Measurements from ENCODE around the gene TMTC4.

Gene TMTC4

DNA sequence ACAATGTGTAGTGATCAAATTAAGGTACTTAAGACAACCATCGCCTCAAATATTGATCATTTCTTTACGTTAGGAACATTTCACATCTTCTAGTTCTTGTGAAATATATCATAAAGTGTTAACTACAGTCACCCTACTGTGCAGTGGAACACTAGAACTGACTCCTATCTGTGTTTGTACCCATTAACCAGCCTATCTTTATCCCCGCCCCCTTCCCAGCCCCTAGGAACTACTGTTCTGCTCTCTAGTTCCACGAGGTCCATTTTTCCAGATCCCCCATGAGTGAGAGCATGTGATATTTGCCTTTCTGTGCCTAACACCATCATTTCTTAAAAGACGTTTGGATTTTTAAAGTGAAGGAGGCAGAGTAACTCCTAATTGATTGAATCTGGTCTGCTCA is 61.6 kb downstream of the TMTC4 start:
- no peaks in the 10 kb centered on the region for H3K27me3 ChIP-seq (ENCODE audit: control insufficient read depth, insufficient read depth, low read length)
- H3K36me3 ChIP-seq (ENCODE audit: control insufficient read depth, insufficient read depth, low read length), result no peaks in the 10 kb centered on the region
- H3K9ac ChIP-seq (ENCODE audit: low read length), result no peak overlapping the region

DNA sequence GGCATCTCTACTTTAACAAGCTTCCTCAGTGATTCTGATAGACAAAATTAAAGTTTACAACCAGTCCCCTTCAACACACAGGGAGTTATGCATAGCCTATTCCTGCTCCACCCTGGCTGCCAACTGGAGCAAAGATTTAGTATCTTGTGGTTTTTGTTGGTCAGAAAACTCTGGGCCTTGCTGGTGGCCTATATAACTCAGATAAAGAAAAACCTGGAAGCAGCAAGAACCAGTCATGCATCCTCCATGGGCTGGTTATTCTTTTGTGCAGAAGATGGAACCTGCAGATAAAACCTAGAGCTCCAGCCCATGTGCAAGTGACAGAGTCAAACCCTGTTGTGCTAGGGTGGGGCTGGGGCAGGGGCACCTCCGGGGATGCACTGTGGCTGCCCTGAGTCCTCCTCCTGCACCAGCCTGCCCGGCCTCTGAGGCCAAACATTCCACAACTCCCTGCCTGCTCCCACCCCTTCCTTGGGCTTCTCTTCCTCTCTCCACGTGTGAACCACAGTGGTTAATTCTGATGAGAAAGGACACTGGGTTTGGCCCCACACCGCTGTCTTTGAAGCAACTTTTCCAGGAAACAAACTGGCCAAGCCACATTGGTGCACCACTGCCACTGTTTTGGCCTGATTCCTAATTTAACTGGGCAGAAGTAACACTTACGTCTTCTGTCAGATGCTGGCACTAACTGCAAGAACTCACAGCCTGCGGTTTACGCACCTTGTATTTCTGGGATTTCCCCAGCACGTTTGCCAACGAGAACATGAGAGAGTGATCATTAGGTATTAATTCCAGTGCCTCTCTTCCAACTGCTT is 62.7 kb downstream of the TMTC4 start:
- Histone ChIP-seq H3K4me1 (ENCODE audit: control insufficient read depth, insufficient read depth, low read length) (peaks cover 8% of the 10 kb centered on the region), H3K36me3 (ENCODE audit: control insufficient read depth, insufficient read depth, low read length) (no peaks in the 10 kb centered on the region), H3K9me3 (ENCODE audit: control insufficient read depth, low read length) (no peaks in the 10 kb centered on the region), H3K27me3 (ENCODE audit: control insufficient read depth, insufficient read depth, low read length) (no peaks in the 10 kb centered on the region), H3K9ac (ENCODE audit: low read length) (no peak overlapping the region), H3K4me3 (ENCODE audit: low read length) (no peak overlapping the region)

More for the DNA sequence above, 61.6 kb downstream of the TMTC4 start:
- no peak overlapping the region for H3K4me3 ChIP-seq (ENCODE audit: low read length)
- H3K4me1 ChIP-seq (ENCODE audit: control insufficient read depth, insufficient read depth, low read length), result peaks cover 8% of the 10 kb centered on the region
- H3K9me3 ChIP-seq (ENCODE audit: control insufficient read depth, low read length), result no peaks in the 10 kb centered on the region

DNA sequence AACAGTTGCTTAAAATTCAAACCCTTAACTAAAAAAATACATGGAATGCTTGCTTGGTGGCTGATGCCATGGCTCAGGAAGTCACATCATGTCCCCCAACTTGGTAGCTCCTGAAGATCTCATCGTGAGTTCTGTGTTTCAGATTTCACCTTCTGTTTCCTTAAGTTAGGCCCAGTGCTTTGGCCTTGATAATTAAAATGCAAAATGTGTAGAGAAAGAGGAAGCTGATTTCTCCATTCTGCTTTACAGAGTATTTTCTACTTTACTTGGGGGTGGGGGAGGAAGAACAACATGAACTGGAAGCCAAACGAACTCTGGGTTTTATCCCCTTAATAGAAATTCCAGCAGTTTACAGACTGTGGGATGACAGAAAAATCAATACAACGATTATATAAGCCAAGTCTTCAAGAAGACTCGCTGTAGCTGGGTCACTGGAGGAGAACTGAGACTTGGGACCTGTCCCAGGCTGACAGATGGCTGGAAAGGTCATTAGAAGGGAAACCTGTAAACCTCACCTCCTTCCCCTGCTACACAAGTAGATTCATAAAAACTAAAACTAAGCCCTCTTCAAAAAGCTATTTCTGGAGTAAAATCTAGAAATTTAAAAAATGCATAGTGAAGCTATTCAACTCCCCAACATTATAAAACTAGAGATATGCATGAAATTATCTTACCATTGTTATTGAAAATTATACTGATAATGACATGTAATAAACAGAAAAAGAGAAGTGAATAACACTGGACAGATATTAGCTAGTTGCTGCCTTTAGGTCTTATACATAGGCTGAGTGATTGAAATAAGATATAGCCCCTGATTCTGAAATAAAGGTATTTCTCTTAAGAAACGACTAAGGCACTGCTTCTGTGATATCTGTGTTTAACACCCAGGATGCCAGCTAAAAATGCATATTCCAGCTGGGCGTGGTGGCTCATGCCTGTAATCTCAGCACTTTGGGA is 63.9 kb downstream of the TMTC4 start:
- Histone ChIP-seq H3K4me3 (ENCODE audit: low read length) (no peak overlapping the region), H3K4me1 (ENCODE audit: control insufficient read depth, insufficient read depth, low read length) (peaks cover 8% of the 10 kb centered on the region), H3K36me3 (ENCODE audit: control insufficient read depth, insufficient read depth, low read length) (no peaks in the 10 kb centered on the region), H3K9me3 (ENCODE audit: control insufficient read depth, low read length) (no peaks in the 10 kb centered on the region), H3K27me3 (ENCODE audit: control insufficient read depth, insufficient read depth, low read length) (no peaks in the 10 kb centered on the region), H3K9ac (ENCODE audit: low read length) (no peak overlapping the region)

DNA sequence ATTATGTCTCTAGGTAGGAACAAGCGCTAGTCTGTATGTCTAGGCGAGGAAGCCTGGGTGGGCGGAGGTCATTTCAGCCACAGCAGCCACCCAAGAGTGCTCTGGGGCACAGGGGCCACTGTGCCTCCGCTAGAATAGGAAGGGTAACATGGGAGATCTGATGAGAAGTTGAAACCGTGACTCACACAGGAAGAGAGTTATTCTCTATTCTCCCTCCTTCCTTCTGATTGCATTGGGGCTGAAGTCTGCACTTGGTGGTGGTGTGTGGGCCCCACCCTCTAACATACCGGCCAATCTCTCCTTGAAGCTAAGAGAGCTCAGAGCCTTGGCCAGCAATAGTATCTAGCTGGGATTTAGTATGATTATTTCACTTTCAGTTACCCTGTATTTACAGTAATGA is 65.7 kb downstream of the TMTC4 start:
- Histone ChIP-seq H3K4me3 (ENCODE audit: low read length) (no peak overlapping the region), H3K36me3 (ENCODE audit: control insufficient read depth, insufficient read depth, low read length) (no peaks in the 10 kb centered on the region), H3K27me3 (ENCODE audit: control insufficient read depth, insufficient read depth, low read length) (no peaks in the 10 kb centered on the region), H3K4me1 (ENCODE audit: control insufficient read depth, insufficient read depth, low read length) (peaks cover 8% of the 10 kb centered on the region), H3K9me3 (ENCODE audit: control insufficient read depth, low read length) (no peaks in the 10 kb centered on the region), H3K9ac (ENCODE audit: low read length) (no peak overlapping the region)

DNA sequence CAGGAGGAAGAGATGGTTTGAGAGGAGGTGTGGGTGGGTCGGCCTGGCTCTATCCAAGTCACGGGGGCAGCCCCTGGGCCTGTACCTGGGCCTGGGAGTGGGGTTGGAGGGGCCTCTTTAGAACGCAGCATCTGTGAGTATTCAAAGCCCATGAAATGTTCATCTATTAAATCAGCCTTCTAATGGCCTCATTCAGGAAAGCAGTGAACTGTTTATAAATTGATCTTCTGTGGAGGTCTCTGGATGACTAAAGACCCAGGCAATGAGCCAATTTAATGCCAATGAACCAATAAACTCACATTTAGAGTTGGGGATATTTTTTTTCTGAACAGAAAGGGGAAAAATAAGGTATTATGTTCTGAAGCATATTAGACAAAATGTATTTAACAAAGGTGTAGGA is 66.1 kb downstream of the TMTC4 start:
- Histone ChIP-seq H3K4me1 (ENCODE audit: control insufficient read depth, insufficient read depth, low read length) (peaks cover 8% of the 10 kb centered on the region), H3K9ac (ENCODE audit: low read length) (no peak overlapping the region), H3K27me3 (ENCODE audit: control insufficient read depth, insufficient read depth, low read length) (no peaks in the 10 kb centered on the region), H3K36me3 (ENCODE audit: control insufficient read depth, insufficient read depth, low read length) (no peaks in the 10 kb centered on the region), H3K9me3 (ENCODE audit: control insufficient read depth, low read length) (no peaks in the 10 kb centered on the region), H3K4me3 (ENCODE audit: low read length) (no peak overlapping the region)

DNA sequence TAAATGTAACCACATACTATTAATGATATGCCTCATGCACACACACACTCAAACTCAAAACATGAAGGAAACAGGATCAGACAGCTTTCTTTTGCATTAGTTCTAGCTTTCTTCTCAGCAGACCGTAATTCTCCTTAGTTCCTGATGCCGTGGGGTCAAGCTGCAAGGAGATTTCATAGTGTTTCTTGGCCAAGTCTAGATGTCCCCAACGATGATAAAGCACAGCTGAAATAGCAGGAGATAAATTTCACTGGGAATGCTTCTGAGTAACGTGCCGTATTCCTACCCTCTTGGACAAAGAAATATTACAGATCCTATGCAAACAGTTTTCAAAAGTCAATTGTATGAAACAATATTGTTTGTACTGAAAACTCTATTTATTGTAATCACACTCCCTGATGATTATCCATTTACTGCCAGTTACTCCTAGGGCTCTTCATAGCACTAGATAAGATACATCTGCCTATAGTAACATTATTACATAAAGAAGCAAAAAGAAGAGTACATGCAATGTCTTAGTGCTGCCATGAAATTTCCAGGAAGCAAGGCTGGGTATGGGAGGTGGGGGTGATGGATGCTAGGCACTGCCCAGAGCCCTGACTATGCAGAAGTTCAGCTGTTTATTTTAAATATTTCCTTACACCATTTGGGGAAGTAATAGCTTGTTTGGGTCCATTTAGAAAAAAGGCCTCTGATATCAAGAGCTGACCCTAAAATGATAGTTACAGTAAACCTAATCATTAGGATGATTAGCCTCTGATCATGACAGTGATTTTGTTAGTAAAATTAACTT is 69.5 kb downstream of the TMTC4 start:
- Histone ChIP-seq H3K9me3 (ENCODE audit: control insufficient read depth, low read length) (no peaks in the 10 kb centered on the region), H3K4me3 (ENCODE audit: low read length) (no peak overlapping the region), H3K27me3 (ENCODE audit: control insufficient read depth, insufficient read depth, low read length) (no peaks in the 10 kb centered on the region), H3K4me1 (ENCODE audit: control insufficient read depth, insufficient read depth, low read length) (peaks cover 8% of the 10 kb centered on the region), H3K36me3 (ENCODE audit: control insufficient read depth, insufficient read depth, low read length) (no peaks in the 10 kb centered on the region), H3K9ac (ENCODE audit: low read length) (no peak overlapping the region)

DNA sequence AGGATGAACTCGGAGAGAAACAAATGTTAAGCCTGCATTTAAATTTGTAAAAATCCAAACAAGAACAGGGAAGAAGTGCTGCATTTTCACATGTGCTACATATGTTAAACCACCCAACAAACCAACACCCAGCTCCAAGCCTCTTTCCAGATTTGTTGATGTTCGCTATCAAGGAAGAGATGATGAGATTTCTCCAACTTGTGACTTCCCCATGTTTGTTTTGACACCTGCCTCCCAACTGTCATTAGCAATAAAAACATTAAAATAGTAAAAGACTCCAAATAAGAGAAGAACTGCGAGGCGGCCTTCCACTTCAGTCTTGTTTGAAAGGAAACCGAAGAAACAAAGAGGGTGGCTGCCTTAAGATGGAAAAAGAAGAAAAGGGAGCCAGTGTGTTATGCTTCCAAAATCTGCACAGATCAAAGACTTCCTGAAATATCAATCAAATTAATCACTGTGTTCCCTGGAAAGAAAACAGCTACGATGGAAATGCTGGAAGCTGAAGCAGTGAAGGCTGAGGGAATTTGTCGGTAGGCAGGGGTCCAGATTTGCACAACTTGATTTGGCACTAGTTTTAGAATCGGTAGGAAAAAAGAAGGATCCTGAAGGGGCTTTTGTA is 72.0 kb downstream of the TMTC4 start:
- Histone ChIP-seq H3K4me1 (ENCODE audit: control insufficient read depth, insufficient read depth, low read length) (no peaks in the 10 kb centered on the region), H3K36me3 (ENCODE audit: control insufficient read depth, insufficient read depth, low read length) (no peaks in the 10 kb centered on the region), H3K27me3 (ENCODE audit: control insufficient read depth, insufficient read depth, low read length) (no peaks in the 10 kb centered on the region), H3K4me3 (ENCODE audit: low read length) (no peak overlapping the region), H3K9me3 (ENCODE audit: control insufficient read depth, low read length) (no peaks in the 10 kb centered on the region), H3K9ac (ENCODE audit: low read length) (no peak overlapping the region)

DNA sequence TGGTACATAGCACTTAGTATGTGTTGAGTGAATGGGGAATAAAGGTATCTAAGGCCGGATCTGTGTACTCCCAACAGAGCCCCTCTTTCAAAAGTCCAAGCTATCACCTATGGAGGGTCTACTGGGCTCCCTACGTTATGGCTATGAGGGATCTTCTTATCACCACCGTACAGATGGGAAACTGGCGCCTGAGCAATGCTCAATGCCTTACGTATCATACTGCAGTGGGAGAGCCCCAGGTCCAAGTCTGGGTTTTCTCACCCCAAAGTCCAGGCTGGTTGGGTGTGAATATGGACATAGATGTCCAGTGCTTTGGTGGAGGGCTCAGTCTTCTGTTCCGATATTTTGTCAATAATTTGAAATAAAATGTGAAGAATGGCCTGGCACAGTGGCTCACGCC is 72.9 kb downstream of the TMTC4 start:
- no peak overlapping the region for H3K4me3 ChIP-seq (ENCODE audit: low read length)
- H3K27me3 ChIP-seq (ENCODE audit: control insufficient read depth, insufficient read depth, low read length), result no peaks in the 10 kb centered on the region
- H3K9me3 ChIP-seq (ENCODE audit: control insufficient read depth, low read length), result no peaks in the 10 kb centered on the region
- no peaks in the 10 kb centered on the region for H3K4me1 ChIP-seq (ENCODE audit: control insufficient read depth, insufficient read depth, low read length)
- no peaks in the 10 kb centered on the region for H3K36me3 ChIP-seq (ENCODE audit: control insufficient read depth, insufficient read depth, low read length)
- H3K9ac ChIP-seq (ENCODE audit: low read length), result no peak overlapping the region

DNA sequence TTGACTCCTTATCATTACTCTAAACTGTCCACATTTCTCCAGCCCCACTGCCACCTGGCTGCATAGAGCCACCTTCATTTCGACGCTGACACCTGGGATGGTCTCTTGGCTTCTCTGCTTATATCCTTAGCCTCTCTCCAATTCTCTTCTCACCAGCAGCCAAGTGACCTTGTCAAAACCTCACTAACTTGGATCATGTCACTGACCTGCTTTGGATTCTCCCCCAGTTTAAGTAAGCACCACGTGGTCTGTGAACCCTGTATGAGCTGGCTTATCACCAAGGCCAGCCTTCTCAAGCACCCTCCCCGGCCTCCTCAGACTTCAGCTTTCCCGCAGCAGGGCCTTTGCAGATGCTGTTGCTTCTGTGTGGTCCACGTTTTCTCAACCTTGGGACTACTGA is 73.7 kb downstream of the TMTC4 start:
- Histone ChIP-seq H3K27me3 (ENCODE audit: control insufficient read depth, insufficient read depth, low read length) (no peaks in the 10 kb centered on the region), H3K9me3 (ENCODE audit: control insufficient read depth, low read length) (no peaks in the 10 kb centered on the region), H3K4me3 (ENCODE audit: low read length) (no peak overlapping the region), H3K36me3 (ENCODE audit: control insufficient read depth, insufficient read depth, low read length) (no peaks in the 10 kb centered on the region), H3K9ac (ENCODE audit: low read length) (no peak overlapping the region), H3K4me1 (ENCODE audit: control insufficient read depth, insufficient read depth, low read length) (no peaks in the 10 kb centered on the region)

DNA sequence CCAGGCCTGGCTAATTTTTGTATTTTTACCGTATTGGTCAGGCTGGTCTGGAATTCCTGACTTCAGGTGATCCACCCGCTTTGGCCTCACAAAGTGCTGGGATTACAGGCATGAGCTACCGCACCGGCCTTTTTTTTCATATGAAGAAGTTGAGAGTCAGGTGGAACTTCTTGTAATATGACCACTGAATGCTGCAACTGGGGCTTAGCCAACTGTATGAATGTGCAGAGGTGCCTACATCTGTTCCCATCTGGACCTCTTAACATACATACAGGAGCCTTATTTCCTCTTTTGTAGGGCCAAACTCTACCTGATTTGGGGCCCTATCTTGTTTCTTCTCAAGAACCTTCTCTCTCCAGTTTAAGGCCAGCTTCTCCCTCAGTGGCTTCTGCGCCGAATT is 74.1 kb downstream of the TMTC4 start:
- no peaks in the 10 kb centered on the region for H3K36me3 ChIP-seq (ENCODE audit: control insufficient read depth, insufficient read depth, low read length)
- no peak overlapping the region for H3K4me3 ChIP-seq (ENCODE audit: low read length)
- H3K27me3 ChIP-seq (ENCODE audit: control insufficient read depth, insufficient read depth, low read length), result no peaks in the 10 kb centered on the region
- H3K9ac ChIP-seq (ENCODE audit: low read length), result no peak overlapping the region
- H3K4me1 ChIP-seq (ENCODE audit: control insufficient read depth, insufficient read depth, low read length), result no peaks in the 10 kb centered on the region
- H3K9me3 ChIP-seq (ENCODE audit: control insufficient read depth, low read length), result no peaks in the 10 kb centered on the region

DNA sequence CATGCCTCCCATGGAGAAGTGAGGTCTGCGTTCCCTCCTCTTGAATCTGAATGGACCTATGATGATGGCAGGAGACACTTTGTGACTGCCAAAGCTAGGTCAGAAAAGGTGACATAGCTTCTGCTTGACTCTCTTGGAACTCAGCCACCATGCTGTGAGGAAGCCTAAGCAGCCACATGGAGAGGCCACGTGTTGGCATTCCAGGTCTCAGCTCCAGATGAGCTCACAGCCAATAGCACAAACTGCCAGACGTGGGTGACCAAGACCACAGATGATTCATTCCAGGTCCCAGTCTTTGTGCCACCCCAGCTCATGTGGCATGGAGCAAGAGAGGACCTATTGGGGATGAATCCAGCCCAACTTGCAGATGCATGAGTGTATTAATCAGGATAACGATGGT is 77.3 kb downstream of the TMTC4 start:
- H3K27me3 ChIP-seq (ENCODE audit: control insufficient read depth, insufficient read depth, low read length), result no peaks in the 10 kb centered on the region
- H3K4me3 ChIP-seq (ENCODE audit: low read length), result no peak overlapping the region
- H3K9ac ChIP-seq (ENCODE audit: low read length), result no peak overlapping the region
- no peaks in the 10 kb centered on the region for H3K9me3 ChIP-seq (ENCODE audit: control insufficient read depth, low read length)
- no peaks in the 10 kb centered on the region for H3K4me1 ChIP-seq (ENCODE audit: control insufficient read depth, insufficient read depth, low read length)
- no peaks in the 10 kb centered on the region for H3K36me3 ChIP-seq (ENCODE audit: control insufficient read depth, insufficient read depth, low read length)

Measured in mucosa of stomach (tissue), 1 donor.